Prostate gland (tissue), 2 donors: ENCODE measurements around the gene CPNE4. TPM values are rescaled to one million over a fixed set of nuclear protein-coding genes. Genes with fewer than 3 reads are reported as not detected.

ENCODE experiments used
- DNase-seq: peaks from one replicate; pipeline ENCODE4 v3.0.0-alpha.2; 2019; ENCODE audit warnings: low spot score
- H3K27ac ChIP-seq, 2 donors: fragments of 200-600 bp; sonication (generic); 2 replicates each; pipeline ENCODE4 v1.5.1; 2017 to 2019
- H3K27me3 ChIP-seq: fragments of 200-600 bp; sonication (generic); replicated peaks from 2 replicates; pipeline ENCODE4 v1.5.1; 2019; ENCODE audit not compliant: insufficient read depth
- H3K36me3 ChIP-seq, 2 donors: fragments of 200-600 bp; sonication (generic); 1 replicate in 1 of 2; 2 replicates in 1 of 2; pipeline versions ENCODE4 v1.5.1 to v1.8.1; 2017 to 2019
- H3K4me1 ChIP-seq: fragments of 200-600 bp; sonication (generic); replicated peaks from 2 replicates; pipeline ENCODE4 v1.5.1; 2019
- H3K4me3 ChIP-seq, 2 donors: fragments of 200-600 bp; sonication (generic); 2 replicates each; pipeline ENCODE4 v1.5.1; 2017 to 2019
- H3K9me3 ChIP-seq: fragments of 200-600 bp; sonication (generic); 2 replicates; pipeline ENCODE4 v1.5.1; 2017
- POLR2A ChIP-seq: fragments of 450-650 bp; IDR thresholded peaks from one replicate; pipeline ENCODE4 v1.6.1; 2016; ENCODE audit warnings: antibody characterized with exemption, mild to moderate bottlenecking
- POLR2AphosphoS5 ChIP-seq: sonication (generic); formaldehyde crosslinking; IDR thresholded peaks from one replicate; pipeline ENCODE4 v1.6.1; 2017; ENCODE audit warnings: antibody characterized with exemption
- WGBS: methylation state at CpG from one replicate; pipeline ENCODE4 v1.1.5; 2018; 5-methylcytosine and 5-hydroxymethylcytosine counted together
- intact Hi-C: fragments of 100-400 bp; cut with DNase I; formaldehyde crosslinking; loops from one replicate; pipeline ENCODE4 v1.14.2; 2022
- total RNA-seq, 2 donors: library from RNA; depleted of rRNA; stranded (reverse); fragments of >200 nt; gene quantifications; one replicate each; pipeline ENCODE4 v1.1.0, GENCODE V29; 2016
- TF ChIP-seq, protein P1 (sequence below), 4 experiments: fragments of 200-600 bp in 2 of 4; fragments of 450-650 bp in 2 of 4; sonication (generic) in 2 of 4; IDR thresholded peaks; 1 replicate in 3 of 4; 2 replicates in 1 of 4; pipeline ENCODE4 v1.5.1; 2016 to 2019; ENCODE audit warnings: antibody characterized with exemption in 4 of 4, mild to moderate bottlenecking in 2 of 4, moderate library complexity in 2 of 4

CPNE4 gene
- total RNA-seq, 2 donors from 2014 or later, result 39.9 to 68.2 TPM

DNA sequence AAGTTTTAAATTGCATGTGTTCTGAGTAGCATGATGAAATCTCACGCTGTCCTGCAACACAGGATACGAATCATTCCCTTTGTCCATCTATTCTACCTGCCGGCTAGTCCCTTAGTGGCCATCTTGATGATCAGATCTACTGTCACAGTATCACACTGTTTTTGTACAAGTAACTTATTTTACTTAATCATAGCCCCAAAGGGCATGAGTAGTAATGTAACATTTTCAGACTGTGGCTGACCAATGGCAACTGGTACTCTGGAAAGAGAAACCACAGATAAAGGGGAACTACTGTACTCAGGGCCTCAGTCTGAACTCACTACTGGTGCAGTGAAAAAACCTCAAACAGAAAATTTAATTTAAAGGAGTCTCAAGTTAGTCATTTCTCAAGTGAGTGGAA, 404.7 kb downstream of the CPNE4 start:
- intact Hi-C loops, result no loop called here
- WGBS, result 84% methylated on average over 3 of the region's 3 CpGs
- H3K27ac ChIP-seq, result no peak overlapping the region
- H3K9me3 ChIP-seq, result no peaks in the 10 kb centered on the region
- H3K4me1 ChIP-seq, result no peaks in the 10 kb centered on the region
- no peaks in the 10 kb centered on the region for H3K36me3 ChIP-seq
- H3K4me3 ChIP-seq, result no peak overlapping the region
- no peaks in the 10 kb centered on the region for H3K27me3 ChIP-seq
- TF ChIP-seq POLR2AphosphoS5 (no peak), POLR2A (no peak)
- TF ChIP-seq, protein P1, sequence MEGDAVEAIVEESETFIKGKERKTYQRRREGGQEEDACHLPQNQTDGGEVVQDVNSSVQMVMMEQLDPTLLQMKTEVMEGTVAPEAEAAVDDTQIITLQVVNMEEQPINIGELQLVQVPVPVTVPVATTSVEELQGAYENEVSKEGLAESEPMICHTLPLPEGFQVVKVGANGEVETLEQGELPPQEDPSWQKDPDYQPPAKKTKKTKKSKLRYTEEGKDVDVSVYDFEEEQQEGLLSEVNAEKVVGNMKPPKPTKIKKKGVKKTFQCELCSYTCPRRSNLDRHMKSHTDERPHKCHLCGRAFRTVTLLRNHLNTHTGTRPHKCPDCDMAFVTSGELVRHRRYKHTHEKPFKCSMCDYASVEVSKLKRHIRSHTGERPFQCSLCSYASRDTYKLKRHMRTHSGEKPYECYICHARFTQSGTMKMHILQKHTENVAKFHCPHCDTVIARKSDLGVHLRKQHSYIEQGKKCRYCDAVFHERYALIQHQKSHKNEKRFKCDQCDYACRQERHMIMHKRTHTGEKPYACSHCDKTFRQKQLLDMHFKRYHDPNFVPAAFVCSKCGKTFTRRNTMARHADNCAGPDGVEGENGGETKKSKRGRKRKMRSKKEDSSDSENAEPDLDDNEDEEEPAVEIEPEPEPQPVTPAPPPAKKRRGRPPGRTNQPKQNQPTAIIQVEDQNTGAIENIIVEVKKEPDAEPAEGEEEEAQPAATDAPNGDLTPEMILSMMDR (IDR thresholded peaks at IDR 0.05), result no peak
- no peak for DNase-seq

DNA sequence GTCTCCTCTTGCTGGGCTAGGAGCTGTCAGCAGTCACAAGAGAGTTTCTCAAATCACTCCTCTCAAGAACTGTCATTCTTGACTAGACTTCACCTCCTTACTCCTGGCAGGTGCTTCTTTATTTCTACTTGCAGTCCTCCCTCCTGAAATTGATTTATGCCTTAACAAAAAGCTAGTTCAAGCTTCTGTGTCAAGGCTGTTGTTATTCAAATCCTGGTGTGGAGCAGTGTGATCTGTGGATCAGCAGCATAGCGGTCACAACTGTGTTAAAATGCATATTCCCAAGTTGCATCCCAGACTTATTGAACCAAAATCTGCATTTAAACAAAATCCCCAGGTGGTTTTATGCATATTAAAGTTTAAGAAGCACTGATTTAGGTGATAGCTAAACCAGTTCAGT, 411.4 kb downstream of the CPNE4 start:
- no peak for DNase-seq
- H3K27me3 ChIP-seq, result no peaks in the 10 kb centered on the region
- TF ChIP-seq, protein P1 (IDR thresholded peaks at IDR 0.05), result no peak
- intact Hi-C loops, result no loop called here
- no peaks in the 10 kb centered on the region for H3K9me3 ChIP-seq
- no peak overlapping the region for H3K27ac ChIP-seq
- no peak overlapping the region for H3K4me3 ChIP-seq
- WGBS, result 92% methylated on average over 1 of the region's 1 CpG
- H3K36me3 ChIP-seq, result no peaks in the 10 kb centered on the region
- no peaks in the 10 kb centered on the region for H3K4me1 ChIP-seq

DNA sequence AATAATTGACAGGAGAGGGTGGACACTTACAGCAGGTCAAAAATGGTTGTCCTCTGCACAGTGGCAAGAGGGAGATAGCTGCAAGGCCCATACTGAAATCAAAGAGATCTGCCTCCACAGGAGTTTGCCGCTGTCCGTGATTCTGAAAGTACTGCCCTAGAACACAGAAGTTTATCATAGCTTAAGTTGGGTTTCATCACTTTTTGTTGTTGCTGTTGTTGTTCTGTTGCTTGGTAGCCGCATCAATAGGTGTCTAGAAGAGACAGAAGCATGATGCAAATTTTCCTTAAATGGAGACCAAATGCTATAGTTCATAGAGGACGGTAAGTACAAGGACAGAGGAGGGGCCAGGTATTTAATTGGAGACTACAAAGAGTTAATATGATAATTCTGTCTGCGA, 412.1 kb downstream of the CPNE4 start:
- TF ChIP-seq POLR2AphosphoS5 (no peak), POLR2A (no peak)
- TF ChIP-seq, protein P1 (IDR thresholded peaks at IDR 0.05), result no peak
- WGBS, result 95% methylated on average over 5 of the region's 5 CpGs
- DNase-seq, result no peak
- no peaks in the 10 kb centered on the region for H3K9me3 ChIP-seq
- H3K4me1 ChIP-seq, result no peaks in the 10 kb centered on the region
- no peak overlapping the region for H3K4me3 ChIP-seq
- intact Hi-C loops, result no loop called here
- H3K36me3 ChIP-seq, result no peaks in the 10 kb centered on the region
- H3K27me3 ChIP-seq, result no peaks in the 10 kb centered on the region
- H3K27ac ChIP-seq, result no peak overlapping the region

DNA sequence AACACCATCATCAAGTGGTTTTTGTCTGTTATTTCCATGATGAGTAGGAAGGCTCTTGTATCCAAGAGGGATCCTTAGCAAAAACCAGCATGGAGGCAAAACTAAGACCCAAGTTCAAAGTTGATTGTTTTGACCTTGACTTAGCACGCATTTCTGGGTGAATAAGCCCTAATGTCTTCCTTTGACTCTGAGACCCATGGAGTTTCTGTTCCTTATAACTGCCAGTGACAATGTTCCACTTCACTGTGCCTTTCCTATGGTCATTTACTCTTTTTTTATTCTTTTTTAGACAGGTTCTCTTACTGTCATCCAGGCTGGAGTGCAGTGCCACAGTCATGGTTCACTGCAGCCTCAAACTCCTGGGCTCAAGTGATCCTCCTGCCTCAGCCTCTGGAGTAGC, 413.8 kb downstream of the CPNE4 start:
- intact Hi-C loops, result no loop called here
- Histone ChIP-seq H3K27me3 (no peaks in the 10 kb centered on the region), H3K4me3 (no peak overlapping the region), H3K27ac (no peak overlapping the region), H3K9me3 (no peaks in the 10 kb centered on the region), H3K4me1 (no peaks in the 10 kb centered on the region), H3K36me3 (no peaks in the 10 kb centered on the region)
- TF ChIP-seq POLR2A, result no peak
- TF ChIP-seq, protein P1 (IDR thresholded peaks at IDR 0.05), result no peak
- TF ChIP-seq POLR2AphosphoS5, result no peak
- 90% methylated on average over 1 of the region's 1 CpG for WGBS
- DNase-seq, result no peak

DNA sequence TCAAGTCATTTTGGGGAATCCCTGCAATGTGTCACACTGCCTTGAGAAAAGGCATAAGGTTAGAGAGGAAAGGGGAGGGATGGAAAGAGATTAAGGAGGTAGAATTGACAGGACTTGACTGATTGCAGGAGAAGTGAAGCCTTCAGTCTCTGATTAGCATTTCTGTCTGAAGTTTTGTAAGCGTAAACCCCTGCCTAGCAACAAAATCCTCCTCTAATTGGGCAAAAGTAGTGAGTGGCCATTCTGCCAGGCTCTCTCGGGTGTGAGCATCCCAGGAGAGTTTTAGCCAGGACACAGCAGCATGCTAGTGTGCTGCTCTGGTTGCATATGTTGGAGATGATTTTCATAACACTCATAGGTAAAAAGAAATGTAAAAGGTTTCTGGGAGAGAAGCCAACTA, 415.0 kb downstream of the CPNE4 start:
- no peaks in the 10 kb centered on the region for H3K36me3 ChIP-seq
- H3K27me3 ChIP-seq, result no peaks in the 10 kb centered on the region
- intact Hi-C loops, result no loop called here
- H3K4me1 ChIP-seq, result no peaks in the 10 kb centered on the region
- H3K9me3 ChIP-seq, result no peaks in the 10 kb centered on the region
- DNase-seq, result no peak
- 81% methylated on average over 2 of the region's 2 CpGs for WGBS
- H3K27ac ChIP-seq, result no peak overlapping the region
- H3K4me3 ChIP-seq, result no peak overlapping the region
- TF ChIP-seq POLR2AphosphoS5, result no peak
- TF ChIP-seq, protein P1 (IDR thresholded peaks at IDR 0.05), result no peak
- no peak for TF ChIP-seq POLR2A
